GM12875 (cell line): ENCODE results near the gene SOST.

Source experiments
- H3K4me3 ChIP-seq: one replicate; pipeline ENCODE4 v1.5.1; 2011; ENCODE audit warnings: low read depth, low read length, control low read depth
- CTCF ChIP-seq: IDR thresholded peaks from 2 replicates; pipeline ENCODE4 v1.5.1; 2011; ENCODE audit warnings: low read depth, mild to moderate bottlenecking, control low read depth, inconsistent platforms, low read length, moderate library complexity, borderline replicate concordance; ENCODE audit not compliant: insufficient read depth

Gene SOST

GRCh38 chr17:43782913-43783680 lies 24.5 kb upstream of the SOST start:
- H3K4me3 ChIP-seq = no peak overlapping the region
- TF ChIP-seq CTCF = no peak

GRCh38 chr17:43780135-43780534 lies 21.5 kb upstream of the SOST start, which contains the start of gene CFAP97D1:
Gene CFAP97D1 (plus strand): TSS chr17:43780435. CDS start chr17:43780463, 28 bp downstream.
- H3K4me3 ChIP-seq = no peak within 1 kb of the TSS
- no peak for TF ChIP-seq CTCF

DNA sequence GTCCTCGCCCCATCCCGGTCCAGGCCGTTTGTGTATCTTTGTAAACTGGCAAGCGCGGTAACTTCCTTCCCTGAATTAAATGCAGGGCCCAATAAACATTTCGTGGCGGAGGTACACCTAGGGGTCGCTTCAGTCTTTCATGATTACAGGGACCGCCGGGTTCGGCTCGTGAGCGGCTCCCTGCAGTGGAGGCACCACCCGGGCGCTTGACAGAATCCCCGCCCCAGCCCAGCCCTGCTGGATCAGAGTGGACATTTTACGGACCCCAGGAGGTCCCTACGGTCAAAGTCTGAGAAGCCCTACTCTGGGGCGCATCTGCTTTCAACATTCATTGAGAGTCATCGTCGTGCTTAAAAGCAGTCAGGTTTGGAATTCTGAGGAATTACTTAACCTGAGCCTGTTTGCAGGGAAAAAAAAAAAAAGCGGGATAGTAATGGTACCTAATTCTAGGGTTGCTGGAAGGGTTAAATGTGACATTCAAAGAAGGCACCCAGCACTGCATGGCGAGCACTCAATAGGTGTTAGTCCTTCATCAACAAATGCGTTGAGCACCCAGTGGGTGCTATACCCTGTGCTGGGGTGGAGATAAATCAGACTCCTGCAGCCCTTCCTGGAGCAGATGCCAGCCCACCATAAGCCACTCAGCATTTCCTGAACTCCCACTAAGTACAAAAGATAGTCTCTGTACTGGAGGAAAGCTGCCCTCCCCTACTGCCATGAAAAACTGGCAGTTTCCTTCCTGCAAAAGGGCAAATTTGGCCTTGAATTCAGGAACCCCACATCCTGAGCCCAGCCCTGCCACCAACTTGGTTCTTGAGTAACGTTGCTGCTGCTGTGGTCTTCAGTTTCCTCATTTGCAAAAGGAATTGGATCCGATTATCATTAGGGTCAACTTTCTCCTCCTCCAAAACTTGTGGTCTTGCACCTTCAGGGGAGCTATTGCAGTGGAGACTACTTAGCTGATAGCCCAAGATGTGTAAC lies 20.8 kb upstream of the SOST start:
- no peak for TF ChIP-seq CTCF
- peak overlapping the region; percentile 40 for H3K4me3 ChIP-seq

DNA sequence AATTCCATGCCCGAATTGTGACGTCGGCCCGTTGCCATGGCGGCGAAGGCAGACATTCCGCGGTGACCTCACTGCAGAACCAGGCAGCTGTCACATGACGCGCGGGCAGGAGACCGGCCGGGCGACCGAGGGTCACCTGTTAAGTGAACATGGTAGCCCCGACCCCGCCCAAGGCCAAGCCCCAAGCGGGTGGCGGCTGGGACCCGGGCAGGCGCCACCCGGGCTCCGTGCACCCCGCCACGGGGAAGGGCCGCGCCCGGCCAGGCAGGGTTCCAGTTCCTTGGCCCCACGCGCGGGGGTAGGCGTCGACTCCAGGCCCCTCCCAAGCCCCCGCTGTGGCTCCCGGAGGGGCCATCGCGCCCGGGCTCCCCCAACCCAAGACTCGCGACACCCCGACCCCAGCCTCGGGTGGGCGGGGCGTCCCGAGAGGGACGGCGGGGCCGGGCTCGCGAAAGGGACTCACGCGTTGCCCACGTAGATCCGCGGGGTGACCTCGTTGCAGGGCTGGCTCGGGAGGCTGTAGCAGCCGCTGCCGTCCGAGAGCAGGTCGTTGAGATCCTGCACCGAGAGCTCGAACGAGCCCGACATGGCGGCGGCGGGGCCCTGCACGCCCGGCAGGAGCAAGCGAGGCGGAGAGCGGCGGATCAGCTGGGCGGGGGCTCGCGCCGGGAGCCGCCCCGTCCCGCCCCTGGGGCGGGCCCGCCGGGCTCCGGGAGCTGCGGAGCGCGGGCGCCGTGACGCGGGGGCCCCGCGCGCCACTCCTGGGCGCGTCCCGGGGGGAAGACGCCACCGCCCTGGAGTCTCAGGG lies 19.9 kb upstream of the SOST start, which contains the start of gene DUSP3:
Gene DUSP3 (minus strand): TSS at position 641 of the 808 bp plus-strand sequence. CDS start 53 bp downstream, at position 588.
- no peak for TF ChIP-seq CTCF
- H3K4me3 ChIP-seq = peak within 1 kb of the TSS; percentile 48

DNA sequence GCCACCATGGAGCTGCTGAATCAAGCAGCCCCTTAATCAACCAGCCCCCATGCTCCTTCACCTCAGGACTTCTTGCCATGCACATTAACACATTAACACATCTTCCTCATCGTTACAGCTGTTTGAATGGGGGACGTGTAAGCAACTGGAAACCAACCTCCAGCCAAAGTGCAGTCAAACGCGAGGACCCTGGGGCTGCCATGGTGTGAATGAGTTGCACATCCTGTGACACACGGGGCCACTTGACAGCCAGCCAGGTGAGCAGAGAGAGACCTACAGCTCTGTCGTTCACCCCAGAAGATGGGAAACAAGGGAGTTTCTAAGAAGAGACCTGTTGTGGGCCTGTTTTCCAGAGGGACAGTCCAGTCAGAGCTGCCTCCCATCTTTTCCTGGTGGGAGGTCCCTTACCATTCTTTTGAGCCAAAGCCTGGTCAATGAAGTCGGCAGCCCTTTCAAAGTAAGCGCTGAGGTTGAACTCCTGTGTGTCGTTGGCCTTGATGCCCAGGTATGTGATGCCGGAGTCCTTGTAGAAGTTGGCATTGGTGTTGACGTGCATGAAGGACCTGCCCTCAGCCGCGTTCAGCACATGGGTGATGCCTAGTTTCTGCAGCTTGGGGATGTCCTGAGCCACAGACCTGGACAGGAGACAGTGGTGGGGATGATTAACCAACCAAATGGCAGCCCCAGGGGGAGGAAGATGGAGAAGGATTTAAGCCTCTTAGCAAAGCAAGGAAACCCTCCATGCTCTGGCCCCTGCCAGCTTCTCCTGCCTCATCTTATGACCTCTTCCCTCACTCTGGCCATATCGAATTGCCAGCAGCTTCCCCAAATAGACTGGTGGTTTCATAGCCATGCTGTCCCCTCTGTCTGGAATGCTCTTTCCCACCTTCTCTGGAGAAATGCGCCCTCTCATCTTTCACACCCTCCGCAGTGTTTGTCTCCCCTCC lies 16.0 kb upstream of the SOST start:
- no peak overlapping the region for H3K4me3 ChIP-seq
- TF ChIP-seq CTCF = no peak
